SK-N-MC (cell line): Measurements from ENCODE around the gene CNNM2.

Source experiments
- EZH2 ChIP-seq: fragments of 200-600 bp; sonication (generic); IDR thresholded peaks from one replicate; pipeline ENCODE4 v1.6.1; 2017; ENCODE audit warnings: antibody characterized with exemption
- FOXP2 ChIP-seq: optimal IDR thresholded peaks from 2 replicates; pipeline ENCODE3; 2011; ENCODE audit warnings: mild to moderate bottlenecking, moderate library complexity; ENCODE audit not compliant: insufficient read depth; ENCODE audit errors: extremely low read length, control extremely low read depth
- POLR2AphosphoS5 ChIP-seq: IDR thresholded peaks from 2 replicates; pipeline ENCODE4 v1.6.1; 2012; ENCODE audit warnings: mild to moderate bottlenecking, low read depth, low read length, borderline replicate concordance

DNA sequence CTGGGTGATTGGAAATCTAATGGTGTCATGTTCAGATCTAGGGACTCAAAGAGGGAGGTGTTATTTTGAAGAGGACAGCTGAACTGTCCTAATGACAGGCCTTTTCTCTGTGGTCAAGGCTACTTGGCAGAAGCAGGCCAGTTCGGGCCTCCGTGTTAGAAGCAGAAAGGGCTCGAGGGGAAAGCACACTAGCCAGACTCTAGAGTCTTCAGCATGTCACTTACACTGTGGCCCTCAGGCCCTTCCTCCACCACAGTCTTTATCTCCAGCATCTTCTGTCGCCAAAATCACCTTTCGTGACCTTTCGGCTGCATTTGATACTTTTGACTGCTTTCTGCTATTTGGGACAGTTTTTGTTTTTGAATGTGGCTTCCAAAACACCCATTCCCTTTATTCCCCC lies 123.3 kb downstream of the CNNM2 start:
- no peak for TF ChIP-seq EZH2
- TF ChIP-seq POLR2AphosphoS5, result no peak
- no peak for TF ChIP-seq FOXP2
